Activated naive CD4-positive, alpha-beta T cell treated with anti-CD3 and anti-CD28 coated beads, Interleukin-2, amount 50 U/mL, for 72 hours (primary cell): ENCODE measurements around the gene TRAP1. TPM values are rescaled to one million over a fixed set of nuclear protein-coding genes. Genes with fewer than 3 reads are reported as not detected.
"Not testable (repeated sequence)": the region's sequence is repeated elsewhere in the genome, so short reads cannot be mapped to it uniquely, and the experiment has no call there.

Experiments used
- ATAC-seq, 2 donors: fragments of 150-1000 bp; cut with Tn5 transposase; 2 replicates each; pipeline ENCODE4 v1.10.0; 2021; ENCODE audit warnings: mild to moderate bottlenecking in 2 of 2, moderate library complexity in 2 of 2
- DNase-seq, 2 donors: peaks; one replicate each; pipeline ENCODE4 v3.0.0; 2021 to 2022; ENCODE audit warnings: low spot score in 2 of 2
- H3K27ac Mint-ChIP-seq, 2 donors: one replicate each; pipeline ENCODE4 v1.8.0; 2022; ENCODE audit warnings: mild to moderate bottlenecking in 2 of 2, mixed read lengths in 2 of 2
- H3K36me3 Mint-ChIP-seq, 2 donors: one replicate each; pipeline ENCODE4 v1.8.0; 2022; ENCODE audit warnings: mixed read lengths in 2 of 2
- H3K9me3 Mint-ChIP-seq, 2 donors: one replicate each; pipeline ENCODE4 v1.8.0; 2022; ENCODE audit warnings: mixed read lengths in 2 of 2
- total RNA-seq, 2 donors: library from RNA; stranded (reverse); gene quantifications; one replicate each; pipeline ENCODE4 v1.2.3, GENCODE V29; 2022

The TRAP1 gene
- total RNA-seq, 2 donors from 2014 or later = 191 to 276 TPM

GRCh38 chr16:3672571-3673041 lies 44.7 kb downstream of the TRAP1 start:
- no peak overlapping the region for H3K27ac Mint-ChIP-seq
- no peak for DNase-seq
- H3K9me3 Mint-ChIP-seq = no peaks in the 10 kb centered on the region
- peaks cover 0 to 5% of the 10 kb centered on the region in 2 donors for H3K36me3 Mint-ChIP-seq
- ATAC-seq = no peak

GRCh38 chr16:3671424-3671823 lies 45.9 kb downstream of the TRAP1 start:
- H3K9me3 Mint-ChIP-seq = no peaks in the 10 kb centered on the region
- no peak for ATAC-seq
- peaks cover 0 to 5% of the 10 kb centered on the region in 2 donors for H3K36me3 Mint-ChIP-seq
- H3K27ac Mint-ChIP-seq = no peak overlapping the region
- DNase-seq = no peak

- ATAC-seq = no peak
- DNase-seq = no peak
- H3K27ac Mint-ChIP-seq = peak overlapping the region; percentile 11 to 37
- peaks cover 0 to 5% of the 10 kb centered on the region in 2 donors for H3K36me3 Mint-ChIP-seq
- no peaks in the 10 kb centered on the region for H3K9me3 Mint-ChIP-seq
These were observed 46.6 kb downstream of the TRAP1 start for GRCh38 chr16:3670711-3671110.

GRCh38 chr16:3669082-3669481 lies 48.2 kb downstream of the TRAP1 start:
- ATAC-seq (no peak), DNase-seq (no peak)
- Mint-ChIP-seq H3K36me3 (peaks cover 0 to 13% of the 10 kb centered on the region in 2 donors), H3K9me3 (no peaks in the 10 kb centered on the region), H3K27ac (peak overlapping the region in 1 of 2 donors; percentile 36)

- DNase-seq = no peak
- ATAC-seq = no peak
- no peaks in the 10 kb centered on the region for H3K9me3 Mint-ChIP-seq
- peaks cover 0 to 13% of the 10 kb centered on the region in 2 donors for H3K36me3 Mint-ChIP-seq
- peak overlapping the region in 1 of 2 donors; percentile 36 for H3K27ac Mint-ChIP-seq
These were observed 48.7 kb downstream of the TRAP1 start for GRCh38 chr16:3668626-3669025.

GRCh38 chr16:3665508-3665907 lies 51.8 kb downstream of the TRAP1 start:
- peak overlapping the region; percentile 64 to 69 for H3K27ac Mint-ChIP-seq
- peaks cover 9 to 13% of the 10 kb centered on the region in 2 donors for H3K36me3 Mint-ChIP-seq
- DNase-seq (no peak), ATAC-seq (peak; percentile 21 to 45)
- H3K9me3 Mint-ChIP-seq = no peaks in the 10 kb centered on the region

- no peak for ATAC-seq
- DNase-seq = no peak
- Mint-ChIP-seq H3K36me3 (peaks cover 9 to 13% of the 10 kb centered on the region in 2 donors), H3K27ac (peak overlapping the region; percentile 53 to 68), H3K9me3 (no peaks in the 10 kb centered on the region)
These were observed 53.0 kb downstream of the TRAP1 start for GRCh38 chr16:3664187-3664896.

- peak overlapping the region; percentile 53 to 68 for H3K27ac Mint-ChIP-seq
- ATAC-seq (no peak), DNase-seq (no peak)
- H3K36me3 Mint-ChIP-seq = peaks cover 9% of the 10 kb centered on the region in 2 donors
- no peaks in the 10 kb centered on the region for H3K9me3 Mint-ChIP-seq
These were observed 54.7 kb downstream of the TRAP1 start for GRCh38 chr16:3662601-3663000.

GRCh38 chr16:3661922-3662321 lies 55.4 kb downstream of the TRAP1 start:
- H3K36me3 Mint-ChIP-seq = peaks cover 9 to 13% of the 10 kb centered on the region in 2 donors
- DNase-seq (no peak), ATAC-seq (peak in 1 of 2 donors; percentile 18)

GRCh38 chr16:3661311-3661710 lies 56.0 kb downstream of the TRAP1 start:
- H3K9me3 Mint-ChIP-seq = no peaks in the 10 kb centered on the region
- ATAC-seq (no peak), DNase-seq (no peak)
- H3K36me3 Mint-ChIP-seq = peaks cover 9 to 14% of the 10 kb centered on the region in 2 donors
- peak overlapping the region in 1 of 2 donors; percentile 77 for H3K27ac Mint-ChIP-seq

More at GRCh38 chr16:3661922-3662321, 55.4 kb downstream of the TRAP1 start:
- Mint-ChIP-seq H3K9me3 (no peaks in the 10 kb centered on the region), H3K27ac (peak overlapping the region in 1 of 2 donors; percentile 77)

- H3K36me3 Mint-ChIP-seq = peaks cover 7 to 9% of the 10 kb centered on the region in 2 donors
- ATAC-seq = no peak
- DNase-seq = no peak
- H3K9me3 Mint-ChIP-seq = no peaks in the 10 kb centered on the region
- H3K27ac Mint-ChIP-seq = peak overlapping the region; percentile 18 to 47
These were observed 58.1 kb downstream of the TRAP1 start for GRCh38 chr16:3659251-3659650.

- Mint-ChIP-seq H3K9me3 (no peaks in the 10 kb centered on the region), H3K36me3 (peaks cover 0 to 5% of the 10 kb centered on the region in 2 donors), H3K27ac (peak overlapping the region; percentile 76 to 77)
- DNase-seq = no peak
- peak in 1 of 2 donors; percentile 84 for ATAC-seq
These were observed 60.5 kb downstream of the TRAP1 start for GRCh38 chr16:3656491-3657468.

GRCh38 chr16:3656160-3656490 lies 61.2 kb downstream of the TRAP1 start:
- not testable (repeated sequence) for H3K27ac Mint-ChIP-seq, ATAC-seq, H3K9me3 Mint-ChIP-seq, DNase-seq, H3K36me3 Mint-ChIP-seq

- no peaks in the 10 kb centered on the region for H3K9me3 Mint-ChIP-seq
- ATAC-seq = no peak
These were observed 61.7 kb downstream of the TRAP1 start for GRCh38 chr16:3655396-3656159.

GRCh38 chr16:3655030-3655395 lies 62.3 kb downstream of the TRAP1 start:
- Mint-ChIP-seq H3K27ac (no peak overlapping the region), H3K9me3 (no peaks in the 10 kb centered on the region), H3K36me3 (peaks cover 0 to 5% of the 10 kb centered on the region in 2 donors)
- no peak for DNase-seq
- ATAC-seq = no peak

More at GRCh38 chr16:3655396-3656159, 61.7 kb downstream of the TRAP1 start:
- Mint-ChIP-seq H3K36me3 (peaks cover 0 to 5% of the 10 kb centered on the region in 2 donors), H3K27ac (no peak overlapping the region)
- no peak for DNase-seq

GRCh38 chr16:3654249-3654991 lies 62.9 kb downstream of the TRAP1 start, which contains the start of gene DNASE1:
Gene DNASE1 (plus strand): TSS chr16:3654691. CDS start chr16:3655374, 683 bp downstream.
- peak within 1 kb of the TSS in 1 of 2 donors; percentile 36 for H3K27ac Mint-ChIP-seq
- no peaks in the 10 kb centered on the region for H3K9me3 Mint-ChIP-seq
- ATAC-seq (peak; percentile 64 to 74), DNase-seq (peak; percentile 60 to 67)
- peaks cover 0 to 5% of the 10 kb centered on the region in 2 donors for H3K36me3 Mint-ChIP-seq
